Endothelial cell of umbilical vein (primary cell): ENCODE measurements around the gene RGSL1.

Experiments
- CTCF ChIP-seq, 2 donors: IDR thresholded peaks; 1 replicate in 1 of 2; 2 replicates in 1 of 2; pipeline ENCODE4 v1.5.1; 2011; ENCODE audit warnings: low read length in 2 of 2, mild to moderate bottlenecking in 2 of 2, moderate library complexity in 2 of 2, control low read depth in 1 of 2, inconsistent platforms in 1 of 2, low read depth in 1 of 2; ENCODE audit not compliant: insufficient read depth in 1 of 2; ENCODE audit errors: extremely low read depth in 1 of 2
- EZH2 ChIP-seq: IDR thresholded peaks from 2 replicates; pipeline ENCODE4 v1.6.1; 2012; ENCODE audit warnings: borderline replicate concordance, low read depth, mild to moderate bottlenecking, moderate library complexity, low read length, inconsistent platforms; ENCODE audit not compliant: severe bottlenecking
- JUN ChIP-seq: IDR thresholded peaks from 2 replicates; pipeline ENCODE4 v1.6.1; 2011; ENCODE audit warnings: borderline replicate concordance, low read depth; ENCODE audit not compliant: insufficient read length, insufficient read depth
- MYC ChIP-seq: IDR thresholded peaks from one replicate; pipeline ENCODE4 v1.6.1; 2011; ENCODE audit warnings: mild to moderate bottlenecking, low read depth, low read length
- POLR2A ChIP-seq: IDR thresholded peaks from 2 replicates; pipeline ENCODE4 v1.6.1; 2012; ENCODE audit warnings: low read depth, mild to moderate bottlenecking, control low read depth, low read length
- POLR2AphosphoS5 ChIP-seq: IDR thresholded peaks from 2 replicates; pipeline ENCODE4 v1.6.1; 2012; ENCODE audit warnings: low read depth, mild to moderate bottlenecking, control low read depth, low read length, moderate library complexity; ENCODE audit not compliant: insufficient read depth
- TF ChIP-seq, protein P1 (sequence below): IDR thresholded peaks from 2 replicates; pipeline ENCODE4 v1.6.1; 2011; ENCODE audit not compliant: insufficient read depth, insufficient read length

DNA sequence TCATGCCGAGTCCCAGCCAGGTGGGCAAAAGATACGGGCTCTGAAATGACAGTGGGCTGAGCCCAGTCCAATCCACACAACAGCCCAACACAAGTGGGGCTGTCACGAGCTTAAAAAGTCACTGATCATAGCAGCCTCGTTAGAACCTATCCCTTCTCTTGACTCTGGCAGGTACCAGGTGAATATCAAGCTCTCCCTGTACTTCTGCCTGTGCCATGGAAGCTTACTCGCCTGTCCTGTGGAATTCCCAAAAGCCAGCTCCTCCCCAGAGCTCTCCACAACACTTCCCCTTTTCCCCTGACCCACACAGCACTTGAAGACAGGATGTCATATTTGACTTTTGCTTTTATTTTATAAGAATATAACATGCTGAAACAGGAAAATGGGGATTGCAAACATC, 148.3 kb downstream of the RGSL1 start:
- TF ChIP-seq POLR2A, result no peak
- no peak for TF ChIP-seq CTCF (IDR thresholded peaks at IDR 0.05; ENCODE audit: extremely low read depth in 1 of 2, insufficient read depth in 1 of 2, low read depth in 1 of 2, low read length in 2 of 2)
- no peak for TF ChIP-seq POLR2AphosphoS5
- TF ChIP-seq MYC, result no peak
- no peak for TF ChIP-seq EZH2
- TF ChIP-seq, protein P1, sequence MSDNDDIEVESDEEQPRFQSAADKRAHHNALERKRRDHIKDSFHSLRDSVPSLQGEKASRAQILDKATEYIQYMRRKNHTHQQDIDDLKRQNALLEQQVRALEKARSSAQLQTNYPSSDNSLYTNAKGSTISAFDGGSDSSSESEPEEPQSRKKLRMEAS, result no peak
- no peak for TF ChIP-seq JUN
